Globus pallidus (tissue), 1 donor: ENCODE data around the gene SLC9A3.
"Not testable (repeated sequence)": the region's sequence is repeated elsewhere in the genome, so short reads cannot be mapped to it uniquely, and the experiment has no call there.

Source experiments
- DNase-seq: peaks from one replicate; pipeline ENCODE4 v3.0.0-alpha.2; 2015; ENCODE audit warnings: low spot score

The SLC9A3 gene

DNA sequence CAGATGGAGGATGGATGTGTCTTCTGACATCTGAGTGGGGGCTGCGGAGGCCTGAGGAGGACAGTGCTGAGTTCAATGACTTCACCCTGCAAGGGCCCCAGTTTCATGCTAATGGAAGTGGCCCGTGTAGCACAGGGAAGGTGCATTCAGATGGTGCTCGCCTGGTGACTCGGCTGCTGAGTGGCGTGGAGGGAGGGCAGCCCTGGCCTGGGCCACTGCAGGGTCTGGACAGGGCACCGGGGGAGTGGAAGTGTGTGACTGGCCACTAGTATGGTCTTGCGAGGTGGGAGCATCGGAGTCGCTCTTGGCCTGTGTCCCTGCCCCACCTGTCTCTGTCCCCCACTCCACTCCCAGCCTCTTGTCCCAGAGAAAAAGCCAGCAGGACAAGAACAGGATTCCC lies 1.7 kb upstream of the SLC9A3 start:
- no peak for DNase-seq

DNA sequence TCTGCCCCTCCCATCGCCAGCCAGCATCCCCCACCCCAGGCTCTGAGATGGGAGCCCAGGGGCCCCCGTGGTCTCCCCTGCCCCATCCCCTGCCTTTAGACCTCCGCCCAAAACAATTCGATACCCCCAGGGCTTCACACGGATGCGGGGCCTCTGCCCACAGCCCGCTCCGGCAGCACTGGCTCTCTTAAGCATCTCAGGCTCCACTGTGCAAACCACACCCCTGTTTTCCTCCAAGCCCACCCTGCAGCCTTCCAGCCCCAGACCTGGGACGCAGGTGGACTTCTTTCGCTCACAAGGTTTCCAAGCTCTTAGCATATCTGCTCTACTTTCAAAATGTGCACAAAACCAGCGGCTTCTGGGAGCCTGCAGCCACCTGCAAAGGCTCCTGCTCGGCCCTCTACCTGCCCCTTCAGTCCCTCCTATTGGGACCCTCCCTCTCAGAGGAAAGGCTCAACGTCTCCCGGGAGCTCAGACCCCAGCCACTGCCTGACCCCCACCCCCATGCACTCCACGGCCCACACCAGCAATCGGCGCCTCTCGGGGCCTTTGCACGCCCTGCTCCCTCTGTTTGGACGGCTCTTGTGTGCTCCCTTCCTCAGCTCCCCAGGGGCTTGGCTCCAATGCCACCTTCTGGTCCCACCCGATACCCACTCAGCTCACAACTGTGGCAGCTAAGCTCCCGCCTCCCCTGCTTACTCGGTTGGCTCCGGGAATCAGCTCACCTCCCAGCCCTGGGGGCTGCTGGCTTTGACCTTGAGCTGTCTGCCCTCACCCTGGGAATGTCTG lies 918 bp upstream of the SLC9A3 start:
- no peak for DNase-seq

DNA sequence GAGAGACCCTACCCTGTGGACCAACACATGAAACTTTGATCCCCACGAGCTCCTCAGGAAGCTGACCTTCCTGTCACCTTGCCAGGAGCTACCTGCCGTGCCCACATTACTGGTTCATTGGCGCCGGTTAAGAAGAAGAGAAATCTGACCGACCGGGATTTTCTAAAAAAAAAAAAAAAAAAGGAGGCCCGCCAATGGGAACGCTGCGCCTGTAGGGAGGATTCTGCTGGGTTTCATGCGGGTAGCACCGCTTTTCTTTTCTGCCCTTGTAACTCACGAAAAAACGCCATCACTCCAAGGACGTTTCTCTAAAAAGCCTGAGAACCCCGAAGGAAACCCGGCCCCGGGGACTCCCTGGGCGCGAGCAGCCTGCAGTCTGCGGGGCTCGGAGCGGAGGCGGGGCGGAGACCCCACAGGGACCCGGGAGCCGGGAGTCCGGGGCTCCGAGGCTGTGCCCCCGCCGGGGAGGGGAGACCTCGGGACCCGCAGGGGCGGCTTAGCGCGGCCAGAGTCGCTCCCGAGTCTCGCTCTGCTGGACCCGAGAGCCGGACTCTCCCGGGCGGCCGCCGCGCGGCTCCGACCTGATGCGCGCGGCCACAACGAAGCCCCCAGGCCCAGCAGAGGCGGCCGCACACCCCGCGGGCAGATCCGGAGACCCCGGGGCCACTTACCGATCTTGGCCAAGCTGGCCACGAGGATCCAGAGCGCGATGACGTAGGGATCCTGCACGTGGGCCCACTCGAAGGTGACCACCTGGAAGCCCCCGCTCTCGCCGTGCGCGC lies 617 bp downstream of the SLC9A3 start:
- no peak for DNase-seq

DNA sequence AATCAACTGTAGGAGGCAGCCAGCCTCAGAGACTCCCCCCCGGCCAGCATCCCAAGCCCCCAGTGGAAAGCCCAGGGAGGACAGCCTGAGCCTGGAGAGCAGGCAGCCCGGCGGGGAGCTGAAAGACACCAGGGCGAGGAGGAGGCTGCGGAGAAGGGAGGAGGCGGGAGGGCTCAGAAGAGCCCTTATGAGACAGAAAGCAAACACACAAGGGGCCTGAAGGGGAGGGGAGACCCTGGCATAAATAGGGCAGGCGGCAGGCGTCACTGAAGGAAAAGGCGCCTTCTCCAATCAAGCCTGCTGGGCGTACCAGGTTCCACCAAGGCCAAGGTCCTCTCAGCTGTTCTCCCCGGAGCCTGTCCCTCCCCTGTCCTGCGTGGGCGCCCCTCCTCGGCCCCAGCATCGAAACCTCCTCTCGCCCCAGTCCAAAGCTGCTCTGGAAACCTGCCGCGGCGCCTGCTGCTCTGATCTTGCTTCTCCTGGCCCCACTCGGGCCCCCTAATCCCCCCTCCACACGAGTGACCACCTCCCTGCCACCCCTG lies 1.3 kb downstream of the SLC9A3 start:
- no peak for DNase-seq

DNA sequence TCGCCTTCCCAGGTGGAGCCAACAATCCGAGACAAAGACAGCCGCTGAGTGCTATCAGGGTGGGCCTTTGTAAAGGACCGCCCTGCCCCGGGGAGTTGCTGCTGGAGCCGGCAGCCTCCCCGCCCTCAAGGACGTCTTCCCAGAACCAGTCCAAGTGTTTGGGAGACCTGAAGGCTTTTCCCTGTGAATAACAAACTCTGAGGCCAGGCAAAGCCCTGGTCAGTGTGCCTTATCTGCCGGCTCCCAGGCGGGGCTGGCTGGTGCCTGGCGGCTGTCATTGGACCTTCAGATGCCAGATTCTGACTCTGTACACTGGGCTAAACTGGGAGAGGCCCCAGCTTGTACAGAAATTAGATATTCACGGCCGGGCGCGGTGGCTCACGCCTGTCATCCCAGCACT lies 2.1 kb downstream of the SLC9A3 start:
- no peak for DNase-seq

DNA sequence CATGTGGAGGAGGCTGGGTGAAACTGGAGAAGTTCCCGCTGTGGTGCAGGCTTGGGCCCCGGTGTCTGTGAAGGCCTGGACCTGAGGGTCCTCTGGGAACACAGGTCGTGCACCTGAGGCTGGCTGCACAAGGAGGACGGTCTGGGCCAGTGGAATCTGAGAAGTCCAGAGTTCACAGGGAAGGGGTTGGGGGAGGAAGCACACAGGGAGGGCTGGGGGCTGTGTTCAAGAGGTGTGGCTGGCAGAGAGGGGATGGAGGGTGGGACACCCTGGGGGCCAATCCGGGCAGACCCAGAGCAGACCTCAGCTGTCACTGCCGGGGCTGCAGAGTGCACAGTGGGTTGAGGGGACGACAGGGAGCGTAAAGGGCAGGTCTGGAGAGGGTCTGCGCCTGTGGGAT lies 2.6 kb downstream of the SLC9A3 start:
- no peak for DNase-seq

DNA sequence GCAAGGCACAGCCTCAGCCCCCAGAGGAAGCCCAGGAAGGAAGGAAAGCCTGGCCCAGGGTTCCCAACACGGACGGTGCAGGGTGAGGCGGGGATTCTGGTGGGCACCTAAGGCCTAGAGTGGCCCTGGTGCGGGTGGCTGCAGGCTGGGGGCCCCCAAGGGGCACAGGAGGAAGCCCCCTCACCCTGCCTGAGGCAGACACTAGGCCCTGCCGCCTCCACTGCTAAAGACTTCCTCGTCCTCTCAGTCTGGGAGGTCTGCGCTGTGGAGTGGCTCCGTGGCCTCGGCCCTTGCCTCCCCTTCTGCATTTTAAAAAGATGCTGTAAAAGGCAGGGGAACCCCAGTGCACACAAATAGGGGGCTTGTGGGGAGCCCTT lies 3.4 kb downstream of the SLC9A3 start:
- DNase-seq: no peak

DNA sequence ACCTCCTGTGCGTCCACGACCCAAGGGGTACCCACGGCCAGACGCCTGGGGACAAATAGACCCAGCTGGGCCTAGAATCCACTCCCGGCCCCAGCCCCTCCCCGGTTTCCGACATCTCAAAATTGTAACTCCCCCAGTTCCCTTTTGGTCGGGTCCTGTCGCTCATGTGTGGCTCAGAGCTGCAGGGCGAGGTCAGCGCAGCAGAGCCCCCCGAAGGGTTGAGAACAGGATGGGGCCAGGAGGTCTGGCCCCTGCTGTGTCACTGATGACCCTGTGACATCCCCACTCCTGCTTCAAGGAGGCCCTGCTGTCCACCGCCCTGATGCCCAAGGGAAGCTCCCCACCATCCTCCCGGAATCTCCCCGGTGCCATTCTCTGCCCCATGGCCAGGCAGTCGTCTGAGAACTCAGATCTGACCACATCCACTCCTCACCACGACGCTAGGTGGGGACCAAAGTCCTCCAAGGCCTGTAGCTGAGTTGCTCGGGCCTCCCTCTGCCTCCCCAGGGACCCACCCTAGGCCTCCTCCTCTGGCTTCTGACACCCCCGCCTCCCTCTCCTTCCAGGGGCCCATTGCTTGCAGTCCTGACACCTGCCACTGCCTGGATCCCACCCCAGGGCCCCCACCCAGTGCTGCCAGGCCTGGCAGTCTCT lies 3.9 kb downstream of the SLC9A3 start:
- no peak for DNase-seq

DNA sequence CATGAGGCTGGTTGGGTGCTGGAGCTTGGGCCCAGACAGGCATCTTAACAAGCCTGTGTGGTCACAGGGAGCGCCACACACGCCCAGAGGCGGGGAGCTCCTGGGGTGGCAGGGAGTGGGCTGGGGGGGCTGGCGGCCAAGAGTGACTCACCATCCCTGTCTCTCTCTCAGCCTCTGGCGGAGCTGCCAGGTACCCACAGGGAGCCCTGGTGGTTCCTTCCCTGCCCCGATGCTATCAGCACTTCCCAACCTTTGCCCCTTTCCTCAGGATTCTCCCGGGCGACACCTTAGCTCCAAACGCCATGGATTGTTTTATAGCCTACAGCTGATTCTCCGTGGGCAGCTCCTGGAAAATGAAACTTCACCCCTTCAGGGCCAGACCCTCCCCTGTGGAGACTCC lies 5.5 kb downstream of the SLC9A3 start:
- DNase-seq: no peak

DNA sequence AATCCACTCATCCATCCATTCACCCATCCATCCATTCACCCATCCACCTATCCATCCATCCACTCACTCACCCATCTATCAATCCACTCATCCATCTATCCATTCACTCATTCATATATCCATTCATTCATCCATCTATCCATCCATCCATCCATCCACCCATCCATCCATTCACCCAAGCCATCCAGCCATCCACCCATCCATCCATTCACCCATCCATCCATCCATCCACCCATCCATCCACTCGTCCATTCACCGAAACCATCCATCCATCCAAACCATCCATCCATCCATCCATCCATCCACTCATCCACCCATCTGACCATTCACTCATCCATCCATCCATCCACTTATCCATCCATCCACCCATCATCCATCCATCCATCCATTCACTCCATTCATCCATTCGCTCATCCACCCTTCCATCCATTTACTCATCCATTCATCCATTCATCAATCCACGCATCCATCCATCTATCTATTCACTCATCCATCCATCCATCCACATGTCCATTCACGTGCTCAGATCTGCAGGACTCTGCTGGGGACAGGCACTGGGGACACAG lies 6.6 kb downstream of the SLC9A3 start:
- DNase-seq: no peak

DNA sequence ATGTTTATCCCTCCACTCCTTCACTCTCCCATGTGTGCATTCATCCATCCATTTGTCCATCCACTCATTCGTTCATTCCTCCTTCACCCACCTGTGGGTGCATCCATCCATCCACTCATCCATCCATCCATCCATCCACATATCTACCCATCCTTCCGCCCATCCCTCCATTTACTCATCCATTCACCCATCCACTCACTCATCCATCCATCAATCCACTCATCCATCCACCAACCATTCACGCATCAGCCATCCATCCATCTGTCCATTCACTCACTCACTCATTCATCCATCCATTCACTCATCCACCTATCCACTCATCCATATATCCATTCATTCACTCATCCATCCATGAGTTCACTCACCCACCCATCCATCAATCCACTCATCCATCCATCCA lies 7.3 kb downstream of the SLC9A3 start:
- no peak for DNase-seq

DNA sequence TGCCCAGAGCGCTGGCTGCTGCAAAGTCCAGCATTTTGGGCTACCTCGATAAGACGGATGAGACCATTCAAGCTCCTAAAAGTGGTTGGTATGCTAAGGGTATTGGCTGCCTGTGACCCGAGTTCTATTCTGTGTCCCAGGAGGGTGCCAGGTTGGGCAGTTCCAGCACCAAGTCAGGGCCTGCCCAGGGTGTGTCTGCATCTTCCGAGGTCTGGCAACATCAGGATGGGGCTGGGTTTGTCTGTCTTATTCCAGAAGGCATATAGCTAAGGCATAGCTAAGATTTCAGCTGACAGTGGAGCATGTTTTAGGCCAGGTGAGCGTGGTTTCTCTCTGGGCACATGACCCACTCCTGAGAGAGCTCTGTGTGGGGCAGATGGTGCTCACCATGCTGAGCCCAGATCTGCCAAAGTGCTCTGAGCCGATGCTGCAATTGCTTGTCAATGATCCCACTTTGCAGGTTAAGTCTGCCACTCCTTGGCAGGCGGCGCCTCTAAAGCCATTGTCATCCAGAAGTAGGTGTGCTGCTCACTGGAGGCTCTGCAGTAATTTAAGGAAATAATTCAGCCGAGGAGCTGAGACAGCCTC lies 7.8 kb downstream of the SLC9A3 start:
- no peak for DNase-seq

DNA sequence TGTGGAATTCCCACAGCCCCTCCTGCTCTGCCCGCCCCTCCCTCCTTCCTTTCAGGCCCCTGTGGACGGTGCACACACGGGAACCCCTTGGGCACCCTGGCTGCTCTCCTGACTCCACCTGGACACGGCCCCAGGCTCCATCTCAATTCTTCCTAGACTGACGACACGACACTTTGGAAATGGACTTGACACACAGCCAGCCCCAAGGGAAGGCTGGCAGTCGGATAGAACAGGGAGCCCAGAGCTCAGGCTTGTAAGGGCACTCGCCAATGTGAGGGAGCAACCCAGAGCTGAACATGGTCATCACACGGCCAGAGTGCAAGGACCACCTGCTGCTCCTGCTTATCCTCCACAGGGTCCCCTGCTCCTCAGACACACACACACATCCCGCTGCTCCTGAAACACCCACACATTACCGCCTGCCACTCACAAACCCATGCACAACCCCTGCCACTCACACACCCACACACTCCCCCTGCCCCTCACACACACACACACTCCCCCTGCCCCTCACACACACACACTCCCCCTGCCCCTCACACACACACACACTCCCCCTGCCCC lies 8.9 kb downstream of the SLC9A3 start:
- DNase-seq: no peak

DNA sequence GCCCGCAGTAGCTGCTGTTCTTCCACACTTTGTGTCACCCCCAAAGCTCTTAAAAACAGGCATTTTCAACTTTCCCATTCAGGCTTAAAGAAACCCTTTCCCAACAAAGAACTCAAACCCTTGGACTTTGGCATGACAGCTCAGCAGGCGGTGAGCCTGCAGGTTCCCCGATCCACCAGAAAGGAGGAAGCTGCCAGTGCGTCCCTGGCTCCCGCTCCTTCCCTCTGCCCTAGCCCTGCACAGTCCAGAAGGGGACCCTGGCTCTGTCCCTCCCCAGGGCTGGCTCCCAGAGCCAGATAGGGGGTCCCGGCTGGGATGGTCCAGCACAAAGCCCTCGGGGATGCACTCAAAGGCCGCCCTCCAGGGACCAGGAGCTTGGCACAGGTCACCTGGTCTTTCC lies 9.6 kb downstream of the SLC9A3 start:
- DNase-seq: no peak

DNA sequence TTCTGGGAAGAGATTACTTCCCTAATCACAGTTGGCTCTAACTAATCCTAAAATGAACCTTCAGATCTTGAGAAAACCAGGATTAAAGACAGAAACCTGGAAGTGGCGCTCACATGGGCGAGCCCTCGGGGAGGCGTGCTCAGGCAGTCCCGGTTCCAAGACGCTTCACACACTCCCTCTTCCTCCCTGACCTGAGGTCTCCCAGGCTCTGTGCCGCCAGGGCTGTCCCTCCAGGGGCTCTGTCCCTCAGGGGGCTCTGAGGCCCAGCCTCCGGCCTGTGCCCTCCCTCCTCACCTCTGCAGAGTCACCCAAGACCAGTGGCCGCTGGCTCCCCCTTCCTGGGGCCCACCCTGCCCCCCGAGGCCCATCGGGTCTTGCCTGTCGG lies 10.2 kb downstream of the SLC9A3 start:
- DNase-seq: no peak

DNA sequence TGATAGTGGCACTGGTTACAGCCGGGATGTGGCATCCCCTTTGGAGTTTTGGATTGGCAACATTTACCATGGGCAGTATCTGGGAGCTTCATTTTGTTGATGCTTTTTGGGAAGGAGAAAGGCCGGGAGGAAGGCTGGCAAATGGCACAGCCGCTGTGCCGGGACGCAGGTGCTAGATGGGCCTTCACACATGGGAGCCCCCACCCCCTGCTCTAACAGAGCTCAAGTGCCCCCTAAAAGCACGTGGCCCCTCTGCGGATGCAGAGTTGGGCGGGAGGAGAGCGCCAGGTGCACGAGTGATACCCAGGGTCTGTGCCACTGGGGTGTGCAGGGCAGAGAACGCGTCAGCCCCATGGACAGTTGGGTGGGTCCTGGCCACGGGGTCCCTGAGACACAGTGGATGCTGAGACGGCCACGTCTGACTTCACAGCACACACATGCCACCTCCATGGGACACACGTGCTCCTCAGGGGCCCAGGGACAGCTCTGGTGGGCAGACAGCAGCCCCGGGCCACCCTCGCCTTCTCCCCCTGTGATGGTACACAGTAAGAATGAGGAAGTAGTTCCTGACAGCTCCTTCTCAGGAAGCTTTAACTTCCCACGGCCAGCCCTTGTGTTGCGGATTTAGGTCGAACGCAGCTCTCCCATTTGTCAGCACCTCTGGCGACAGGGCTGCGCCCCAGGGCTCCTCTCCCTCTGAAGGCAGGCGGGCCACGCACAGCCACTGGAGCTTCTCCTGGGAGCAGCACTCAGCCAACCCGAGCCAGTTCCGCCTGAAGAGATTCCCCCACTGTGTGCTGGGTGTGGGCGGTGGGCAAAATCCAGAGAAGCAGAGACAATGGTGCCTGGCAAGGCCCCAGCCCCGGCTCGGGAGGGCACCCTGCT lies 10.8 kb downstream of the SLC9A3 start:
- no peak for DNase-seq

DNA sequence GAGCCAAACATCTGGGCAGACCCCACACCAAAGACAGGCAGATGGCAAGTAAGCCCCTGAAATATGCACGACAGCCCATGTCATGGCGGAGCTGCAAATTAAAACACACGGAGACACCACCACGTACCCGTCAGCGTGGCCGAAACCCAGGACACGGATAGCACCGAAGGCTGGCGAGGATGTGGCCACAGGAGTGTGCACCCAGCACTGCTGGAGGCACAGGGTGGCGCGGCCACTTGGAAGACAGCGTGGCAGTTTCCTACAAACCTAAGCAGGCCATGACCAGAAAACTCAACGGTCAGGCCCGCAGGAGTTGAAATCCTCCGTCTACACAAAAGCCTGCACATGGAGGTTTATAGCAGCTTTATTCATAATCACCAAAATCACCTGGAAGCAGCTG lies 12.8 kb downstream of the SLC9A3 start:
- no peak for DNase-seq

DNA sequence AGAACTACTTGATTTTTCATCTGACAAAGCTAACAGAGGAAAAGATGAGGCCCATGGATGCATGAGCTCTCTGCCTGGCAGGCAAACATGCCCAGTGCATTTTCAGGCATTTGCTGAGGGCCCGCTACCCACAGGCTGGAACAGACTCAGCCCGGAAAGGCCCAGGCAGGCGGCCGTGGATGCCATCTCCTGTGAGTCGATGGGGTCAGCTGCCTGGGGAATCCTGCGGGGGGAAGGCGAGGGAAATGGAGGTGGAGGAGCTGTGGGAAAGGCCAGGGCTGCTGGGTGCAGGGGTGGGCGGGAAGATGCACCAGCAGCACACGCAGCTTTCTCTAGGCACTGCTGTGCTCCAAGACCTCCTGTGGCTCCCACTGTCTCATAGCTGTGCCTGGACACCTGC lies 13.7 kb downstream of the SLC9A3 start:
- DNase-seq: no peak

DNA sequence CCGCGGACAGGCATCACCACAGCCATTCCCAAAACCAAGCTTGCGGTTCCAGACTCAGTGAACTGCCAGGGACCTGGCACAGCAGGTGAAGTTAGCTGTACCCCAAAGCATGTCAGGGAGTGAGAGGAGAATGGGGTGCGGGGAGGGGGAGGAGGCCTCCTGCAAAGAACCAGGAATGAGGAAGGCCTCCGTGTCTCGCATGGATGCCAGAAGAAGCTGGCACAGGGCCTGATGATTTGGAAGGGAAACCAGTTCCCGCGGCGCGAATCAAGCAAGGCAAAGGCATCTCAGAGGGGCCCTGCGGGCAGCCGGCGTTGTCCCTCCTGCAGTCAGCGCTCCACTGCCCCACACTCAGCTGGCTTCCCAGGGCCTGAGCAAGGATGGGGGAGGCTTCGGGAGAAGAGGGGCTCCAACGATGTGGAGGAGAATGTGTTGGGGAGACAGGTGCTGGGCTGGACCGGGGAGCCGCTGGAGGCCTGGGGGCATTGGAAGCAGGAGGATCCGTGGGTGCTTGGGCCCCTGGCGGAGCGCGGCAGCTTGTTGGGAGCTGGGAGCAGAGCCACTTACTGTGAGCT lies 14.6 kb downstream of the SLC9A3 start:
- no peak for DNase-seq

DNA sequence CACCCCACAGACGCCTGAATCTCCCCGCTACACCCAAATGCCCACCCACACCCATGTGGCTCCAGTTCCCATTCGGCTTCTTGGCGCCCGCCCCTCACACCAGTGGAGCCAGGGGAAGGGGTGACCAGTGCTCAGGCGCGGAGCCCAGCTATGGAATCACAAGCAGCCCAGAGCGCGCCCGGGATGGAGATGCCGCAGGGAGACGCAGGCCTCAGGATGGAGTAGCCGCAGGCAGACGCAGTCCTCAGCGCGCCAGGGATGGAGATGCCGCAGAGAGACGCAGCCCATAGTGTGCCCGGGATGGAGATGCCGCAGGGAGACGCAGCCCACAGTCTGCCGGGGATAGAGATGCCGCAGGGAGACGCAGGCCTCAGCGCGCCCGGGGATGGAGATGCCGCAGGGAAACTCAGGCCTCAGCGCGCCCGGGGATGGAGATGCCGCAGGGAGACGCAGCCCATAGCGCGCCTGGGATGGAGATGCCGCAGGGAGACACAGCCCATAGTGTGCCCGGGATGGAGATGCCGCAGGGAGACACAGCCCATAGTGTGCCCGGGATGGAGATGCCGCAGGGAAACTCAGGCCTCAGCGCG lies 16.2 kb downstream of the SLC9A3 start:
- not testable (repeated sequence) for DNase-seq
